Skeletal muscle cell (primary cell): Measurements from ENCODE around the gene USP49.
"Not testable (repeated sequence)": the region's sequence is repeated elsewhere in the genome, so short reads cannot be mapped to it uniquely, and the experiment has no call there.

Experiments
- DNase-seq: peaks from one replicate; pipeline ENCODE4 v3.0.0-alpha.2; 2010; ENCODE audit warnings: low read depth
- H3K4me3 ChIP-seq: 2 replicates; pipeline ENCODE4 v1.5.1; 2011; ENCODE audit warnings: low read depth, mild to moderate bottlenecking, control low read depth, low read length, moderate library complexity

USP49 gene

GRCh38 chr6:41822021-41822420 lies 73.2 kb downstream of the USP49 start:
- DNase-seq, result no peak
- H3K4me3 ChIP-seq, result no peak overlapping the region

GRCh38 chr6:41821266-41821665 lies 73.9 kb downstream of the USP49 start:
- DNase-seq, result no peak
- H3K4me3 ChIP-seq, result no peak overlapping the region

GRCh38 chr6:41818271-41819054 lies 76.7 kb downstream of the USP49 start:
- DNase-seq, result no peak
- H3K4me3 ChIP-seq, result no peak overlapping the region

GRCh38 chr6:41815587-41815986 lies 79.6 kb downstream of the USP49 start:
- no peak for DNase-seq
- no peak overlapping the region for H3K4me3 ChIP-seq

GRCh38 chr6:41814629-41815028 lies 80.5 kb downstream of the USP49 start:
- H3K4me3 ChIP-seq, result no peak overlapping the region
- no peak for DNase-seq

- DNase-seq, result no peak
- no peak overlapping the region for H3K4me3 ChIP-seq
Measured at GRCh38 chr6:41813956-41814355, 81.2 kb downstream of the USP49 start.

GRCh38 chr6:41813469-41813868 lies 81.7 kb downstream of the USP49 start:
- no peak for DNase-seq
- H3K4me3 ChIP-seq, result no peak overlapping the region

- DNase-seq, H3K4me3 ChIP-seq: not testable (repeated sequence)
Measured at GRCh38 chr6:41811946-41812345, 83.2 kb downstream of the USP49 start.

- H3K4me3 ChIP-seq, result no peak overlapping the region
- DNase-seq, result no peak
Measured at GRCh38 chr6:41811095-41811494, 84.1 kb downstream of the USP49 start.

- DNase-seq, result no peak
- H3K4me3 ChIP-seq, result no peak overlapping the region
Measured at GRCh38 chr6:41805830-41806774, 89.1 kb downstream of the USP49 start.

GRCh38 chr6:41801380-41801779 lies 93.8 kb downstream of the USP49 start:
- no peak for DNase-seq
- H3K4me3 ChIP-seq, result no peak overlapping the region

- no peak overlapping the region for H3K4me3 ChIP-seq
- DNase-seq, result no peak
Measured at GRCh38 chr6:41799559-41799911, 95.6 kb downstream of the USP49 start.

- no peak overlapping the region for H3K4me3 ChIP-seq
Measured at GRCh38 chr6:41798901-41799558, 96.1 kb downstream of the USP49 start.

GRCh38 chr6:41796474-41796873 lies 98.7 kb downstream of the USP49 start:
- DNase-seq, result no peak

More at GRCh38 chr6:41798901-41799558, 96.1 kb downstream of the USP49 start:
- DNase-seq, result no peak

GRCh38 chr6:41791984-41792383 lies 103.2 kb downstream of the USP49 start:
- DNase-seq, result no peak
- H3K4me3 ChIP-seq, result no peak overlapping the region

More at GRCh38 chr6:41796474-41796873, 98.7 kb downstream of the USP49 start:
- H3K4me3 ChIP-seq, result no peak overlapping the region

GRCh38 chr6:41791305-41791704 lies 103.9 kb downstream of the USP49 start:
- no peak for DNase-seq
- no peak overlapping the region for H3K4me3 ChIP-seq

- H3K4me3 ChIP-seq, result no peak overlapping the region
- DNase-seq, result no peak
Measured at GRCh38 chr6:41790045-41790444, 105.1 kb downstream of the USP49 start.

GRCh38 chr6:41789390-41789724 lies 105.8 kb downstream of the USP49 start:
- no peak overlapping the region for H3K4me3 ChIP-seq
- DNase-seq, result no peak

GRCh38 chr6:41787219-41787917 lies 107.8 kb downstream of the USP49 start, which contains the start of gene TOMM6:
TSS of gene TOMM6 (plus strand) at chr6:41787694. CDS start at chr6:41787698, 4 bp downstream.
- H3K4me3 ChIP-seq, result peak within 1 kb of the TSS; percentile 91
- peak; percentile 75 for DNase-seq
